ENCODE results near the gene SSTR3.

DNA sequence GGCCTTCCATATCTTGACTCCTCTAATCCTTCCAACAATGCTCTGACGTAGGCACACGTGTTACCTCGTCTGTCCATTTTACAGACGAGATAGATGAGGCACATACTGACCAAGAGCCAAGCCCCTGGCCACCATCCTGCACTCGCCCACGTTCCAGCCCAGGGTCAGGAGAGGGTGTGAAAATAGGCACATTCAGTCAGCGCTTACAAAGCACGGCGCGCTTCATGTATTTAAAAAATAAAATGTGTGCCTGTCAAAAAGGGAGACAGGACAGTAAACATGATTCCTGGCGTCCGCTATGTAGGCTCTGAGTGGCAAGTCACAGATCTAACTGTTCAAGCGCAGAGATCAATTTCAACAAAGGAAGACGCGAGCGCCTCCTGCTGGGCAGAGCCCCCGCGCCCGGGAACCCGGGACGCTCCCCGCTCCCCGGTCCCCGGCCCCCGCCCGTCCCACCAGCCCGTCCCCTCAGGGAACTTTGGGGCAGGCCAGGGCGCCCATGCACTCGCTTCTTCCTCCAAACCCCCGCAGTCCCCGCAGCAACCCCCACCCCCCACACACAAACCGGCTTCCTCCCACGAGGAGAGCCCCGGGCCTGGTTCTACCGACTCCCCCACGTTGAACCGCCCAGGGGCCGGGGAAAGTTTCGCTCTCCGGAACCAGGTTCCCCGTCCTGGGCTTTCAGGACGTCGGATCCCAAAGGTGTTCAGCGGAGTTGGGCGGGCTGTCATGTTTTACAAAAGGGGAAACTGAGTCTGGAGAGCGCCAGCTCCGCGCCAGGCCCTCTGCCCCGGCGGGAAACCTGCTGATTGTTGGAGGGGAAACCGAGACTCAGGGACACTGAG, 13.8 kb downstream of the SSTR3 start:
- TF ChIP-seq EP300 (IDR thresholded peaks at IDR 0.05): no peak
- TF ChIP-seq, protein P1, sequence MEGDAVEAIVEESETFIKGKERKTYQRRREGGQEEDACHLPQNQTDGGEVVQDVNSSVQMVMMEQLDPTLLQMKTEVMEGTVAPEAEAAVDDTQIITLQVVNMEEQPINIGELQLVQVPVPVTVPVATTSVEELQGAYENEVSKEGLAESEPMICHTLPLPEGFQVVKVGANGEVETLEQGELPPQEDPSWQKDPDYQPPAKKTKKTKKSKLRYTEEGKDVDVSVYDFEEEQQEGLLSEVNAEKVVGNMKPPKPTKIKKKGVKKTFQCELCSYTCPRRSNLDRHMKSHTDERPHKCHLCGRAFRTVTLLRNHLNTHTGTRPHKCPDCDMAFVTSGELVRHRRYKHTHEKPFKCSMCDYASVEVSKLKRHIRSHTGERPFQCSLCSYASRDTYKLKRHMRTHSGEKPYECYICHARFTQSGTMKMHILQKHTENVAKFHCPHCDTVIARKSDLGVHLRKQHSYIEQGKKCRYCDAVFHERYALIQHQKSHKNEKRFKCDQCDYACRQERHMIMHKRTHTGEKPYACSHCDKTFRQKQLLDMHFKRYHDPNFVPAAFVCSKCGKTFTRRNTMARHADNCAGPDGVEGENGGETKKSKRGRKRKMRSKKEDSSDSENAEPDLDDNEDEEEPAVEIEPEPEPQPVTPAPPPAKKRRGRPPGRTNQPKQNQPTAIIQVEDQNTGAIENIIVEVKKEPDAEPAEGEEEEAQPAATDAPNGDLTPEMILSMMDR (IDR thresholded peaks at IDR 0.05): peak; percentile 32 to 93 (median 64)

Measured in sigmoid colon (tissue), 4 donors.